Neural cell (in vitro differentiated cells): ENCODE measurements around the gene ATG2A. TPM values are rescaled to one million over a fixed set of nuclear protein-coding genes. Genes with fewer than 3 reads are reported as not detected.

Experiments
- H2AFZ ChIP-seq: fragments of 200-600, 300-800 bp; sonication (generic), shearing (Covaris generic); 2 replicates; pipeline ENCODE4 v1.6.0; 2014; ENCODE audit warnings: low read depth, mild to moderate bottlenecking, antibody characterized with exemption, low read length, moderate library complexity
- H3F3A ChIP-seq: fragments of 200-600 bp; shearing (Covaris generic); 2 replicates; pipeline ENCODE4 v1.6.1; 2016; ENCODE audit warnings: mild to moderate bottlenecking, moderate library complexity, mixed read lengths, antibody characterized with exemption, low read length; ENCODE audit not compliant: insufficient read depth, poor library complexity, severe bottlenecking
- H3K27ac ChIP-seq: fragments of 200-600, 300-800 bp; sonication (generic), shearing (Covaris generic); 2 replicates; pipeline ENCODE4 v1.5.1; 2014; ENCODE audit warnings: mild to moderate bottlenecking, low read length, moderate library complexity
- H3K27me3 ChIP-seq: fragments of 300-800, 200-600 bp; sonication (generic), shearing (Covaris generic); 2 replicates; pipeline ENCODE4 v1.6.0; 2014; ENCODE audit warnings: mild to moderate bottlenecking, low read depth, low read length, moderate library complexity; ENCODE audit not compliant: insufficient read depth
- H3K36me3 ChIP-seq: fragments of 300-800, 200-600 bp; sonication (generic), shearing (Covaris generic); 2 replicates; pipeline ENCODE4 v1.5.1; 2014; ENCODE audit warnings: mild to moderate bottlenecking, antibody characterized with exemption, low read length, moderate library complexity; ENCODE audit not compliant: insufficient read depth
- H3K4me2 ChIP-seq: fragments of 300-800, 200-600 bp; sonication (generic), shearing (Covaris generic); 2 replicates; pipeline ENCODE4 v1.6.0; 2014; ENCODE audit warnings: mild to moderate bottlenecking, low read length
- H3K4me3 ChIP-seq: fragments of 300-800, 200-600 bp; sonication (generic), shearing (Covaris generic); 2 replicates; pipeline ENCODE4 v1.5.1; 2014; ENCODE audit warnings: mild to moderate bottlenecking, low read length, moderate library complexity
- H3K79me2 ChIP-seq: fragments of 200-600 bp; shearing (Covaris generic); replicated peaks from 2 replicates; pipeline ENCODE4 v1.6.0; 2014; ENCODE audit warnings: mild to moderate bottlenecking, low read length, moderate library complexity; ENCODE audit not compliant: insufficient read depth
- H3K9ac ChIP-seq: fragments of 300-800, 200-600 bp; sonication (generic), shearing (Covaris generic); 2 replicates; pipeline ENCODE4 v1.6.1; 2016; ENCODE audit warnings: mild to moderate bottlenecking, low read length, mixed read lengths
- H3K9me2 ChIP-seq: fragments of 200-600 bp; shearing (Covaris generic); 2 replicates; pipeline ENCODE4 v1.6.1; 2016; ENCODE audit warnings: mild to moderate bottlenecking, low read length, mixed read lengths; ENCODE audit not compliant: insufficient read depth
- H3K9me3 ChIP-seq: fragments of 200-600, 300-800 bp; sonication (generic), shearing (Covaris generic); 2 replicates; pipeline ENCODE4 v1.6.1; 2016; ENCODE audit warnings: mild to moderate bottlenecking, mixed run types, low read length, moderate library complexity, mixed read lengths
- H4K20me1 ChIP-seq: fragments of 200-600 bp; shearing (Covaris generic); 2 replicates; pipeline ENCODE4 v1.6.1; 2016; ENCODE audit warnings: mild to moderate bottlenecking, mixed run types; ENCODE audit not compliant: insufficient read depth
- CTCF ChIP-seq: fragments of 450-650 bp; IDR thresholded peaks from 2 replicates; pipeline ENCODE4 v1.5.1; 2014; ENCODE audit warnings: antibody characterized with exemption, mild to moderate bottlenecking, moderate library complexity; ENCODE audit not compliant: poor library complexity, severe bottlenecking
- EP300 ChIP-seq: fragments of 450-650 bp; conservative IDR thresholded peaks from 2 replicates; pipeline ENCODE4 v1.6.1; 2014; ENCODE audit warnings: antibody characterized with exemption, mild to moderate bottlenecking, moderate library complexity; ENCODE audit not compliant: poor library complexity, severe bottlenecking
- EZH2 ChIP-seq: fragments of 200-600, 300-800 bp; shearing (Covaris generic), sonication (generic); IDR thresholded peaks from 2 replicates; pipeline ENCODE4 v1.6.1; 2014; ENCODE audit warnings: antibody characterized with exemption, low read length, borderline replicate concordance, mild to moderate bottlenecking; ENCODE audit not compliant: insufficient read depth, poor library complexity, severe bottlenecking
- MXI1 ChIP-seq: fragments of 450-650 bp; conservative IDR thresholded peaks from 2 replicates; pipeline ENCODE4 v1.6.1; 2014; ENCODE audit warnings: antibody characterized with exemption, mild to moderate bottlenecking; ENCODE audit not compliant: poor library complexity, severe bottlenecking
- POLR2AphosphoS5 ChIP-seq: IDR thresholded peaks from 2 replicates; pipeline ENCODE4 v1.6.1; 2012
- RAD21 ChIP-seq: fragments of 450-650 bp; conservative IDR thresholded peaks from 2 replicates; pipeline ENCODE4 v1.6.1; 2014; ENCODE audit warnings: antibody characterized with exemption, mild to moderate bottlenecking, moderate library complexity
- SMC3 ChIP-seq: fragments of 450-650 bp; conservative IDR thresholded peaks from 2 replicates; pipeline ENCODE4 v1.6.1; 2014; ENCODE audit warnings: antibody characterized with exemption, mild to moderate bottlenecking, moderate library complexity; ENCODE audit not compliant: poor library complexity
- TAF1 ChIP-seq: IDR thresholded peaks from 2 replicates; pipeline ENCODE4 v1.6.1; 2012; ENCODE audit warnings: low read depth
- polyA plus RNA-seq: library from polyadenylated mRNA; depleted of rRNA; stranded (reverse); fragments of >200 nt; gene quantifications from 2 replicates; pipeline ENCODE4 v1.2.3, GENCODE V29; 2014
- TF ChIP-seq, protein P1 (sequence below): IDR thresholded peaks from 2 replicates; pipeline ENCODE4 v1.6.1; 2012; ENCODE audit warnings: borderline replicate concordance

The ATG2A gene
- polyA plus RNA-seq, 1 donor from 2014 or later: 7.5 TPM

DNA sequence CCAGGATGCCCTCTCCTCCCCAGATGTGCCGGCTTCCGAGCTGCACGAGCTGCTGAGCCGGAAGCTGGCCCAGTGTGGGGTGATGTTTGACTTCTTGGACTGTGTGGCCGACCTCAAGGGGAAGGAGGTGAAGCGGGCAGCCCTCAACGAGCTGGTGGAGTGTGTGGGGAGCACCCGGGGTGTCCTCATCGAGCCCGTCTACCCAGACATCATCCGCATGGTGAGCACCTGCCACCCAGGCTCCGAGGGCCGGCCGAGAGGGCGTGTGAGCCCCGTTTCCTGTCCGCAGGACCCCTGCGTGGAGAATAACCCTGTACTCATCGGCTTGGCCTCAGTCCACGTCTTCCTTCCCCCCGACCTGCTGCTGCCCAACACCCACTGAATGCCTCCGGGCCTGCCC is 9.7 kb upstream of the ATG2A start:
- Histone ChIP-seq H3K9me3 (no peaks in the 10 kb centered on the region), H3F3A (no peaks in the 10 kb centered on the region), H4K20me1 (no peaks in the 10 kb centered on the region), H2AFZ (no peak overlapping the region), H3K36me3 (peaks cover 3% of the 10 kb centered on the region), H3K27me3 (no peaks in the 10 kb centered on the region), H3K27ac (no peak overlapping the region), H3K4me3 (peak overlapping the region; percentile 98), H3K4me2 (no peak overlapping the region), H3K9ac (no peak overlapping the region), H3K9me2 (no peaks in the 10 kb centered on the region), H3K79me2 (no peaks in the 10 kb centered on the region)
- TF ChIP-seq RAD21 (no peak), CTCF (no peak), SMC3 (no peak), EZH2 (no peak), EP300 (no peak), TAF1 (no peak), POLR2AphosphoS5 (no peak), MXI1 (no peak)
- TF ChIP-seq, protein P1, sequence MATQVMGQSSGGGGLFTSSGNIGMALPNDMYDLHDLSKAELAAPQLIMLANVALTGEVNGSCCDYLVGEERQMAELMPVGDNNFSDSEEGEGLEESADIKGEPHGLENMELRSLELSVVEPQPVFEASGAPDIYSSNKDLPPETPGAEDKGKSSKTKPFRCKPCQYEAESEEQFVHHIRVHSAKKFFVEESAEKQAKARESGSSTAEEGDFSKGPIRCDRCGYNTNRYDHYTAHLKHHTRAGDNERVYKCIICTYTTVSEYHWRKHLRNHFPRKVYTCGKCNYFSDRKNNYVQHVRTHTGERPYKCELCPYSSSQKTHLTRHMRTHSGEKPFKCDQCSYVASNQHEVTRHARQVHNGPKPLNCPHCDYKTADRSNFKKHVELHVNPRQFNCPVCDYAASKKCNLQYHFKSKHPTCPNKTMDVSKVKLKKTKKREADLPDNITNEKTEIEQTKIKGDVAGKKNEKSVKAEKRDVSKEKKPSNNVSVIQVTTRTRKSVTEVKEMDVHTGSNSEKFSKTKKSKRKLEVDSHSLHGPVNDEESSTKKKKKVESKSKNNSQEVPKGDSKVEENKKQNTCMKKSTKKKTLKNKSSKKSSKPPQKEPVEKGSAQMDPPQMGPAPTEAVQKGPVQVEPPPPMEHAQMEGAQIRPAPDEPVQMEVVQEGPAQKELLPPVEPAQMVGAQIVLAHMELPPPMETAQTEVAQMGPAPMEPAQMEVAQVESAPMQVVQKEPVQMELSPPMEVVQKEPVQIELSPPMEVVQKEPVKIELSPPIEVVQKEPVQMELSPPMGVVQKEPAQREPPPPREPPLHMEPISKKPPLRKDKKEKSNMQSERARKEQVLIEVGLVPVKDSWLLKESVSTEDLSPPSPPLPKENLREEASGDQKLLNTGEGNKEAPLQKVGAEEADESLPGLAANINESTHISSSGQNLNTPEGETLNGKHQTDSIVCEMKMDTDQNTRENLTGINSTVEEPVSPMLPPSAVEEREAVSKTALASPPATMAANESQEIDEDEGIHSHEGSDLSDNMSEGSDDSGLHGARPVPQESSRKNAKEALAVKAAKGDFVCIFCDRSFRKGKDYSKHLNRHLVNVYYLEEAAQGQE: no peak

DNA sequence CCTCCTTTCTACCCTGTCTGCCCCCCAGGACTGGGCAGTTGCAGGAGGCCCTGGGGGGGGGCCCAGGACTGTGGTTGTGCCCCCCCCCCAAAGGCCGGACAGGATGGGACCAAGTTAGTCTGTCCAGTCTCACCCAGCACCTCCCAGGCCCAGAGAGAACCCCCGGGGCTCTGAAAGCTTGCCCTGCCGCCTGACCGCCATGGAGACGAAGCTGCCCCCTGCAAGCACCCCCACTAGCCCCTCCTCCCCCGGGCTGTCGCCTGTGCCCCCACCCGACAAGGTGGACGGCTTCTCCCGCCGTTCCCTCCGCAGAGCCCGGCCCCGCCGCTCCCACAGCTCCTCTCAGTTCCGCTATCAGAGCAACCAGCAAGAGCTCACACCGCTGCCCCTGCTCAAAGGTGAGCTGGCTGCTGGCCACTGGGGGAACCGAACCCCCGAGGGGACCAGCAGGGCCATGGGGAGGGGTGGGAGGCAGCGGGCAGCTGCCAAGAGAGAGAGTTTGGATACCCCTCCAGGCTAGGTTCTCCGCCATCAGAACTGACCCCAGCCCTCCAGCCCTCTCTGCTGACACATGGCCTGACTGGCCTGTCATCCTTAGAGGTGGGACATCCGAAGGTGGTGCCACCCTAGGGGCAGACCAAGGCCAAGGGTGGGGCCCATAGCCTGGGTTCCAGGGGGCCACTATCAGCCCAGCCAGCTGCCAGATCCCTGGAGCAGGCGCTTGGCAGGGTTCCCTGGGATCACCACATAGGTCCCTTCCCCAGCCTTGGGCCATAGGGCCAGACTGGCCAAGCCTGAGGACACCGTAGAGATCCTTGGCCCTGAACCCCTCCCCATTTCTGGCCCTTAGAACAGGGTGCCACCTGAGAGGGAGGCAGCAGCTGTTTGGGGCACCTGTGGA is 8.8 kb upstream of the ATG2A start:
- Histone ChIP-seq H3K79me2 (no peaks in the 10 kb centered on the region), H3K27ac (no peak overlapping the region), H3K4me3 (peak overlapping the region; percentile 98), H3K36me3 (peaks cover 3% of the 10 kb centered on the region), H4K20me1 (no peaks in the 10 kb centered on the region), H3K9ac (peak overlapping the region; percentile 94), H3K9me3 (no peaks in the 10 kb centered on the region), H2AFZ (no peak overlapping the region), H3K27me3 (no peaks in the 10 kb centered on the region), H3K4me2 (peak overlapping the region; percentile 76), H3F3A (no peaks in the 10 kb centered on the region), H3K9me2 (no peaks in the 10 kb centered on the region)
- TF ChIP-seq EZH2 (no peak), CTCF (no peak), TAF1 (no peak), POLR2AphosphoS5 (no peak), EP300 (no peak), RAD21 (no peak), SMC3 (no peak), MXI1 (no peak)
- TF ChIP-seq, protein P1: no peak
